Spinal cord (tissue), 10 donors: ENCODE results near the gene FAM240A. TPM values are rescaled to one million over a fixed set of nuclear protein-coding genes. Genes with fewer than 3 reads are reported as not detected.

Source experiments
- DNase-seq, 6 donors: peaks; one replicate each; pipeline versions ENCODE4 v3.0.0 to v3.0.0-alpha.2; 2013 to 2015; ENCODE audit warnings: low spot score in 6 of 6, low read depth in 4 of 6
- H3K27ac ChIP-seq: one replicate; pipeline ENCODE4 v1.5.1; 2013; ENCODE audit warnings: low read depth, low read length, control low read depth
- H3K27me3 ChIP-seq: one replicate; pipeline ENCODE4 v1.6.1; 2013; ENCODE audit warnings: low read length; ENCODE audit not compliant: control insufficient read depth, insufficient read depth
- H3K36me3 ChIP-seq: one replicate; pipeline ENCODE4 v1.6.1; 2013; ENCODE audit warnings: low read length; ENCODE audit not compliant: control insufficient read depth, insufficient read depth
- H3K4me1 ChIP-seq: one replicate; pipeline ENCODE4 v1.6.1; 2013; ENCODE audit warnings: low read length; ENCODE audit not compliant: control insufficient read depth, insufficient read depth
- H3K4me3 ChIP-seq: one replicate; pipeline ENCODE4 v1.5.1; 2013; ENCODE audit warnings: low read depth, low read length, control low read depth
- H3K9me3 ChIP-seq: one replicate; pipeline ENCODE4 v1.6.1; 2013; ENCODE audit warnings: low read length; ENCODE audit not compliant: control insufficient read depth, insufficient read depth
- WGBS: methylation state at CpG from one replicate; pipeline ENCODE4 v1.1.5; 2013; ENCODE audit warnings: missing lambda C conversion rate; ENCODE audit not compliant: insufficient coverage; 5-methylcytosine and 5-hydroxymethylcytosine counted together
- polyA plus RNA-seq, 2 donors: library from polyadenylated mRNA; unstranded; fragments of 120-200 nt; gene quantifications; one replicate each; pipeline ENCODE4 v1.2.1, GENCODE V29; 2013; ENCODE audit not compliant: insufficient read length in 2 of 2
- total RNA-seq, 2 donors: library from RNA; depleted of rRNA in 1 of 2; stranded (reverse); fragments of 120-200 nt in 1 of 2; fragments of >200 nt in 1 of 2; gene quantifications; one replicate each; pipeline versions ENCODE4 v1.2.3 to v1.2.4, GENCODE V29; 2013 to 2014
- donor health status: healthy.

The FAM240A gene
- total and polyA plus RNA-seq, 4 donors = not detected

GRCh38 chr3:46659285-46659684, 47.0 kb downstream of the FAM240A start:
- Histone ChIP-seq H3K36me3 (no peaks in the 10 kb centered on the region), H3K4me3 (no peak overlapping the region), H3K4me1 (peaks cover 44% of the 10 kb centered on the region), H3K27me3 (no peaks in the 10 kb centered on the region), H3K27ac (no peak overlapping the region), H3K9me3 (no peaks in the 10 kb centered on the region)
- 53% methylated on average over 8 of the region's 8 CpGs for WGBS
- peak in 1 of 6 donors; percentile 16 for DNase-seq

GRCh38 chr3:46660003-46660402, 47.7 kb downstream of the FAM240A start:
- Histone ChIP-seq H3K4me3 (no peak overlapping the region), H3K27ac (no peak overlapping the region), H3K36me3 (no peaks in the 10 kb centered on the region), H3K4me1 (peaks cover 49% of the 10 kb centered on the region), H3K27me3 (no peaks in the 10 kb centered on the region), H3K9me3 (no peaks in the 10 kb centered on the region)
- 86% methylated on average over 6 of the region's 6 CpGs for WGBS
- no peak for DNase-seq

- Histone ChIP-seq H3K27ac (no peak overlapping the region), H3K36me3 (no peaks in the 10 kb centered on the region), H3K4me3 (no peak overlapping the region), H3K4me1 (peaks cover 49% of the 10 kb centered on the region), H3K27me3 (no peaks in the 10 kb centered on the region), H3K9me3 (no peaks in the 10 kb centered on the region)
- no peak for DNase-seq
- 48% methylated on average over 9 of the region's 9 CpGs for WGBS
These were observed 48.5 kb downstream of the FAM240A start for GRCh38 chr3:46660543-46661523.

- 68% methylated on average over 13 of the region's 15 CpGs for WGBS
- H3K36me3 ChIP-seq = no peaks in the 10 kb centered on the region
- no peak overlapping the region for H3K27ac ChIP-seq
- H3K9me3 ChIP-seq = no peaks in the 10 kb centered on the region
- no peak overlapping the region for H3K4me3 ChIP-seq
- no peak for DNase-seq
- peaks cover 58% of the 10 kb centered on the region for H3K4me1 ChIP-seq
- no peaks in the 10 kb centered on the region for H3K27me3 ChIP-seq
These were observed 49.7 kb downstream of the FAM240A start for GRCh38 chr3:46661776-46662766.

GRCh38 chr3:46662771-46663551, 50.6 kb downstream of the FAM240A start:
- Histone ChIP-seq H3K4me1 (peaks cover 58% of the 10 kb centered on the region), H3K4me3 (no peak overlapping the region)

GRCh38 chr3:46663591-46664135, 51.3 kb downstream of the FAM240A start:
- DNase-seq = peak in 1 of 6 donors; percentile 68

More at GRCh38 chr3:46662771-46663551, 50.6 kb downstream of the FAM240A start:
- Histone ChIP-seq H3K27me3 (no peaks in the 10 kb centered on the region), H3K36me3 (no peaks in the 10 kb centered on the region), H3K27ac (no peak overlapping the region), H3K9me3 (no peaks in the 10 kb centered on the region)
- peak; percentile 36 to 92 (median 52) for DNase-seq
- WGBS = 19% methylated on average over 16 of the region's 17 CpGs

GRCh38 chr3:46664188-46664970, 52.1 kb downstream of the FAM240A start:
- no peaks in the 10 kb centered on the region for H3K36me3 ChIP-seq
- no peak overlapping the region for H3K27ac ChIP-seq
- H3K4me3 ChIP-seq = no peak overlapping the region
- H3K27me3 ChIP-seq = no peaks in the 10 kb centered on the region
- H3K9me3 ChIP-seq = no peaks in the 10 kb centered on the region
- DNase-seq = no peak
- WGBS = 93% methylated on average over 6 of the region's 6 CpGs
- H3K4me1 ChIP-seq = peaks cover 55% of the 10 kb centered on the region

More at GRCh38 chr3:46663591-46664135, 51.3 kb downstream of the FAM240A start:
- Histone ChIP-seq H3K4me3 (no peak overlapping the region), H3K9me3 (no peaks in the 10 kb centered on the region), H3K36me3 (no peaks in the 10 kb centered on the region), H3K4me1 (peaks cover 58% of the 10 kb centered on the region), H3K27ac (no peak overlapping the region), H3K27me3 (no peaks in the 10 kb centered on the region)
- 37% methylated on average over 8 of the region's 8 CpGs for WGBS

GRCh38 chr3:46664971-46665762, 52.8 kb downstream of the FAM240A start:
- peaks cover 49% of the 10 kb centered on the region for H3K4me1 ChIP-seq
- 78% methylated on average over 18 of the region's 23 CpGs for WGBS
- no peaks in the 10 kb centered on the region for H3K36me3 ChIP-seq
- peak in 1 of 6 donors; percentile 36 for DNase-seq
- H3K27me3 ChIP-seq = no peaks in the 10 kb centered on the region
- no peak overlapping the region for H3K4me3 ChIP-seq
- no peaks in the 10 kb centered on the region for H3K9me3 ChIP-seq
- no peak overlapping the region for H3K27ac ChIP-seq
